ENCODE data around the gene CLN6.

DNA sequence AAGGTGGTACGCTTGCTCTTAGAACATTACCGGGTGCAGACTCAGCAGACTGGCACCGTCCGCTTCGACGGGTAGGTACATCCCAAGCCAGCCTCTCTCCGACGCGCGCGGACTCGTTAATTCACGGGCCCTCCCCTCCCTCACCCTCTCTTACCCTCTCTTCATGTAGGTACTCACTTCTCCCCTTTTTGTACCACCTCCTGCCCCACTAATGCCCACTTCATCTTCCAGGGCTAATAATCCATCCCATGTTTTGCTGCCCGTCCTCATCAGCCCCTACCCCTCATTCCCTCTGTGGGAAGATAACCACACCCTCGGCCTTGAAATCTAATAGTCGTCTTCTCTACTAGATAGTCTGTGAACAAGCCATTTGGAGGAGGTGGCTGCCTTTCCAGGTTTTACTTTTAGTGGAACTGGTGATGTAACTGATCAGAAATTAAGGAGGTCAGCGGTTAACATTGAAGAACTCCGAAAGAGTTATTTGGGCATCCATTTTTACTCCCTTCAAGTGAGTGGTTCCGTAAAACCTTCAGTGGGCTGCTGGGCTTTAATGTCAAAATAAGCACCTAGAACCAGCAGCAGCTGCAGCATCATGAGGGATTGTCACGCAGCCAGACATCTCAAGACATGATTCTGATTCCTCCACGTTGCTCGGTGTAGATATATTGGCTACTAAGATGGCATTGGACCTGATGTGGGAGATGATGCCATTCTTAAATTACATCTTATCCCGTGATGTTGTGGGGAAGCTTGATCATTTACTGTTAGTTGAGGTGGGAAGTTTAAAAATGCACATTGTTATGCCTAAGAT lies 49.3 kb upstream of the CLN6 start:
- TF ChIP-seq POU2F2 (IDR thresholded peaks at IDR 0.05; ENCODE audit: low read depth, low read length): no peak
- no peak for TF ChIP-seq POLR2A (IDR thresholded peaks at IDR 0.05; ENCODE audit: low read depth, low read length)
- TF ChIP-seq POLR2AphosphoS5 (IDR thresholded peaks at IDR 0.05; ENCODE audit: low read depth, low read length): no peak
- no peak for TF ChIP-seq TAF1 (IDR thresholded peaks at IDR 0.05; ENCODE audit: low read depth, low read length)
- no peak for TF ChIP-seq PAX5 (IDR thresholded peaks at IDR 0.05; ENCODE audit: insufficient read depth, low read length, severe bottlenecking)
- no peak for TF ChIP-seq SPI1 (IDR thresholded peaks at IDR 0.05; ENCODE audit: low read depth, low read length)
